ENCODE data around the gene HYPK.

The HYPK gene

GRCh38 chr15:43800286-43801141 is at the start of gene HYPK:
Gene HYPK (plus strand): TSS chr15:43800599. CDS start chr15:43800623, 24 bp downstream.
- FAIRE-seq: peak; percentile 3

GRCh38 chr15:43751885-43752284 is 48.5 kb upstream of the HYPK start:
- FAIRE-seq: no peak

DNA sequence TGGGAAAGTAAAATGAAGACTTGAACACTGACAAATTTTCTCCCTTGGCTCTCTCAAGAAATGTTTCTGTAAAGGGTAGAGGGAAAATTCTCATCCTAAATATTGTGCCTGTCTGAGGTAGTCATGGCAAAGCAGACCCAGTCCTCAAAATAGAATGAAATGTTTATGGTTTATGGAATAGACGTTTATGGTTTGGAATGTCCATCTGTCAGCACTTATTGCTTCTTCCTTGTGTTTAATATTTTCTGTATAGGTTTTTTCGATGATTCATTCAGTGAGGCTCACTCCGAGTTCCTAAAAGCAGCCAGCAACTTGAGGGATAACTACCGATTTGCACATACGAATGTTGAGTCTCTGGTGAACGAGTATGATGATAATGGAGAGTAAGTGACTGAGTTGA is 37.6 kb upstream of the HYPK start:
- no peak for FAIRE-seq

GRCh38 chr15:43763819-43764446 is 36.5 kb upstream of the HYPK start:
- no peak for FAIRE-seq

GRCh38 chr15:43769584-43770228 is 30.7 kb upstream of the HYPK start:
- FAIRE-seq: peak; percentile 77

DNA sequence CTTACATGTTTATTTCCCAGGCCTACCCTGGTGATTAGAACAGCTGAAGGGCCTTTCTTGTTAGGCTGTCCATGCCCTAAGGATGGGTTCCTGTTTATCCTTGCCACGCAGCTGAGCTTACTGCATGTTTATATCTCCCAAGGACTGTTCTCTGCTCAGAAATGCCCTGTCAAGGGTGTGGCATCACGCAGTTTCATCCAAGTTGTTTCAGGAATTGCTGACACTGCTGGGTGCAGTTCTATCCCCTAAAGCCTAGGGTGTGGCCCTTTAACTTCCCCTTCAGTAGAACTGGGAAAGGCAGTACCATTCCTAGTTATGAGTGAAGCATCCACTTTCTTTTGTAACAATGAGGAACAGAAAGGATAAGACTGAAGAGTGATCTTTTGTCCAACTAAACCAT is 28.6 kb upstream of the HYPK start:
- no peak for FAIRE-seq

DNA sequence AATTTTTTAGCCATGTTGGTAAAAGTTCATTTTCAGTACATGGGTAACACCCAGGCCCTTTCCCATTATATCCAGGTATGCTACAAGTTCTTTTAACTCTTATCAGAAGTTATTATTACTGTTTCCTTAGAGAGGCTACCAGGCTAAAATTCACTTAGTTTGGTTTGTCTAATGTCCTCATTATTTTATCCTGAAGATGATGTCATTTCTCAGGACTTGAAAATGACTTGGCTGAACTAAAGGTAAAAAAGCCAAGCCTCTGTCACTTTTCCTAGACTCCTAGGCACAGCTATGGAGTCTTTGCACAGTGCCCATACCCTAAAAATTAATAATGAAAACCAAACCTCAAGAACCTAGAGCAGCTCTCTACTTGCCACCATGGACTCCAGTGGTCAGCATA is 27.8 kb upstream of the HYPK start:
- FAIRE-seq: no peak

DNA sequence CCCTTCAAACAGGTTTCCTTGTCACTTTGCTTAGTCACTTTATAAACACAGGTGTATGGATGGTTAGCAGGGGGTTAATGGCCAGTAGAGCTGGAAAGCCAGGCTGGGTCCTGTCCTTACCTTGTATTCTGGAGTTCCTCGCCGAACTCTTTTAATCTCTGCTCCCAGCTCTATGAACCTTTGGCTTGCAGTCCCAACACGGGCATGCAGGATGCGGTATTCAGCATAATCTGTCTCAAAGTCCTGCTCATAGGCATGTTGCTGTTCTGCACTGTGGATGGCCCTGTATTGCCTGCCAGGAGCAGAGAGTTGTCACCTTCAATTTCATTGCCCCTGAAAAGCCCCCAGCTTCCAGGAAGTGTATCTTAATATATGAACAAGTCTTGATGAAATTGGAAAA is 26.3 kb upstream of the HYPK start:
- FAIRE-seq: no peak

DNA sequence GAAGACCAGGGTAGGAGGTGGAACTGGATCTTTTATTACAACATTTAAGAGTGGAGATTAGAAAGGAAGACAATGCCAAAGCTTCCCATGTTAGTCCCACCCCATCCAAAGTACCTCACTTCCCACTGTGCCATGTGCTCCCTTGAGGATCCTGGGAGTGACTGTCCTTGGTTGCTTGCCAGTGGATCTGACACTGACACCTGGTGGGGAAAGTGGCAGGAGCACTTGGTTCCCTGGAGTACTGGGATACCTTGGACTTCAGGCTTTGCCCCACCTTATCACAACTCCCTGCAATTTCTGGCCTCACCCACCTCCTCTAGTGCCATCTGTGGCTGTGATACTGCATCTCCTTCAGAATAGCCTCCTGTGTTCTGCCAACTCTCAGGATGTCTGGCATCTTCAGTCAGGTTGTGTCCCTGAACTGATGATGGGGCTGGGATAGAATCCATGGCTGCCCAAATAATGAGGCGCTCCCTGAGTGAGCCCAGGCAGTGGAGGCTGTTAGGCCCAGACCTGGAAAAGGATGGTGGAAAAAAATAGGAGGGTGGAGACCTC is 24.9 kb upstream of the HYPK start:
- no peak for FAIRE-seq

- no peak for FAIRE-seq
Measured at GRCh38 chr15:43776101-43776717, 24.2 kb upstream of the HYPK start.

DNA sequence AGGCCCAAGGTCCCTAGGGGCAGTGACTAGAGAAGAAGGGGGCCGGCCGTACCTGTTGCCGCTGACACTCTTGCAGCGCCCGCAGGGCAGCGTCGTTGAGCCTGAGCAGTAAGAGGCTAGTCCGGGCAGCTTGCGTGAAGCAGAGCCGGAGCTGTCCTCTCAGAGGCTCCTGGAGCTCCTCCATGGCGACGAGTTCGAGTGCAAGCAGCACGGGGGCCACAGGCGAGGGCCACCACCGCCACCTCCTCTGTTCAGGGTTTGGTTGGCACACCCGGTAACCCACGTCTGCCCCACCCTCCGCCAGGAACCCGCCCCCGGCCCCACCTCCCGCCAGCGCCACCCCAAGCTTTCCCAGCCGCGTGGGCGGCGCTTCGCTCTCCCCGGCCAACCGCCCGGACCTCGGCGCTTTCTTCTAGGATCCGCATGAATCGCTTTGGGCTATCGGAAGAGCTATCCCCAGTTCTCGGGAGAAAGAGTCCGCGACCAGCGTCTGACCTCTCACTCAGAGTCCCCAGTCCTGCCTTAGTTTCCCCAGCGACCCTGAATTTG is 23.6 kb upstream of the HYPK start, which contains the start of gene ELL3:
ELL3 (minus strand) TSS at position 249 of the 549 bp plus-strand sequence; CDS start at position 184, 65 bp downstream.
- FAIRE-seq: no peak

DNA sequence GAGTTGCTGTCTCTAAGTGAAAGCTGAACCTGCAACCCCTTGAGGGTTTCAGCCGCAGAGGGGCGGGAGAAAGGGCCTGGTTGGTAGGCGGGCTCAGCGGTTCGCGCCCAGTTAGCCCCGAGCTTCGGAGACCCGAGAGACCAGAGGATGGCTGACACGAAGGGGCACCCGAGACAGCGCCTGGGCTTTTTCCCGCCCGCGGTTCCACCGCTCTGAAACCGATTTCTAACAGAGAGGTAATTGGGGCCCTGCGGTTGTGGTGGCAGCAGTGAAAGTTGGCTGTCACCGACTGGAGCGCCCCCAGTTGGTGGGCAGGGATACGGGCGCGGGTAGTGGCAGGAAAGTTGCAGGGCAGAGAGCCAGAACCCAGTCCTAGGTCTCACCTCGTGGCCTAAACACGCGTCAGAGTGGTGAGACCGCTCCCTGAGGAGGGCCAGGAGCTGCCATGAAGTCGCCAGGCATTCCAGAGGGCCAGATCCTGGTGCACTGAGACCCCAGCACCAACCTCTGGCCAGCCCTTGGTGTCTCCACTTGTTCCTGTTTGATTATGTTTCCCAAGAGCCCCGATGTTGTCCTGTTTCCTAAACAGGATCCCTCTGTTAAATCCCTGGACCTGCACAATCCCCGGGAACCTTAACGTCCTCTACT is 23.0 kb upstream of the HYPK start:
- no peak for FAIRE-seq

GRCh38 chr15:43779016-43779415 is 21.4 kb upstream of the HYPK start:
- FAIRE-seq: no peak

DNA sequence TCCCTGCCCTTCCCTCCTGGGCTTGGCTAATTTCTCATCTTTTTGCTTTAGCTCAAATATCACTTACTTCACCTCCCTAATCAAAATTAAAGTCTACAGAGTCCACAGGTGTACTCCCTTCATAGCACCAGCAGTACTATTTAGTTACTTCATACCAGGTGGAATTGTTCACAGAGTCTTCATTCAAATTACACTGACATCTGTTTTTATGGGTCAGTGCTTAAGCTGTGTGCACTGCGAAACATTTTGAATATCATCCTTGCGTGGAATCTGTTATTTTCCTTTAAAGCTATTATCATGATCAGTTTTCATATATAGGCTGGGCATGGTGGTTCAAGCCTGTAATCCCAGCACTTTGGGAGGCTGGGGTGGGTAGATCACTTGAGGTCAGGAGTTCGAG is 11.0 kb upstream of the HYPK start:
- no peak for FAIRE-seq

DNA sequence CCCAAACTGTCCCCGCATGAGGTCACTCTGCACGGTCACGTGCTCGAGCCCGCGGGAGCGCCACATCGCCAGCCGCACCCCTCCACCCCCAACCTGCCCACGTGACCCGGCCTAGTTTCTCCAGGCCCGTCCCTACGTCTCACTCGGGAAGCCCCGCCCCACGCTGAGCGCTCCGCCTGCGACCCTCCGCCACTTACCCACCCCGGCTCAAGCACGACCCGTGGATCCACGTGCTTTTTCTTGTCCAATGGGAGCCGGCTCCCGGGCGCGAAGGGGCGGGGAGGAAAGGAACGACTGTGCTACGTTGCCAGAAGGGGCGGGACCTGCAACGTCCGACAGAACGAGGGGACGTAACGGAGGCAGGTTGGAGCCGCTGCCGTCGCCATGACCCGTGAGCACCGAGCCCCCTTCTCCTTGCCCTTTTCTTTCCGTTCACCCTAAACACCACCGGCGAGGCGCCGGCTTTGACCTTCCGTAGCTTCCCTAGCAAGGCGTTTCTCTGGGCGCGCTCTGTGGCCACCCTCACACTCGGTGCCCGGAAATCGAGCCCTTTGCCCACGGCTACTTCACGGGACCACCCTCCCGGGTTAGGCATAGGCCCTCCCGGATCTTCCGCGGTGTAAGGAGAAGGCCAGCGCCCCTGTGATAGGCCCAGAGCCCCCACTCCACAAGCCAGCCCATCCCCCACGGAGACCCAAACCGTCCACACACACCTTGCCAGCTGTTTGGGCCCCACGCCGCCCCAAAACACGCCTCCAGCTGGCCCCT is 8.2 kb upstream of the HYPK start, which contains the start of gene SERF2:
SERF2 (plus strand) TSS at position 328 of the 768 bp plus-strand sequence; CDS start at position 385, 57 bp downstream.
- FAIRE-seq: peak; percentile 96

DNA sequence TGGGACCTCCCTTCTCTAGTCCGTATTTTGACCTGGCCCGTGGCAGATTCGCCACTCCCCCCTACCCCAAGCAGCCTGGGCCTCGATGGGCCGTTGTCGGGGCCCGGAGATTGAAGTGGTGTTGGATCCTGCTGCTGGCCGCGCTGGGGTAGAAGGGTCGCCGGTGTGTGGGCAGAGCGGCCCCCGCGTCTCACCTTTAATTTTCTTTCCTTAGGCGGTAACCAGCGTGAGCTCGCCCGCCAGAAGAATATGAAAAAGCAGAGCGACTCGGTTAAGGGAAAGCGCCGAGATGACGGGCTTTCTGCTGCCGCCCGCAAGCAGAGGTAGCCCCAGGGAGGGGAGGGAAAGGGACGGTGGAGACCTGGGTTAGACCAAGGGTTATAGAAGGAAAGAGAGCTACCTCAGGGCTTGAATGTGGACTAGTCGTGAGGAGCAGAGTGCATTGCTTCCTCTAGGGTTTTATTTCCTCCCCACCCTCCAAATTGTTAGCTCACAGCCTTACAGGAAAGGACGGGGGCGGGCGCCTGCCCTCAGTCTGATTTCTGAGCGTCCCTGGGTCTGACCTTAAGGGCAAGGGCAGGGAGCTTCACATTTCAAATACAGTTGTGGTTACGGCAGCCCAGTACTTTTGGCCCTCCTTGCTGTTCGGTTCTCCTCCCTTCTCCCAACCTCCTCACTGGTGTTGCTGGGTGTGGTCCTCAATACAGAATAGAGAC is 7.5 kb upstream of the HYPK start:
- FAIRE-seq: no peak

GRCh38 chr15:43793647-43794046 is 6.8 kb upstream of the HYPK start:
- FAIRE-seq: no peak

DNA sequence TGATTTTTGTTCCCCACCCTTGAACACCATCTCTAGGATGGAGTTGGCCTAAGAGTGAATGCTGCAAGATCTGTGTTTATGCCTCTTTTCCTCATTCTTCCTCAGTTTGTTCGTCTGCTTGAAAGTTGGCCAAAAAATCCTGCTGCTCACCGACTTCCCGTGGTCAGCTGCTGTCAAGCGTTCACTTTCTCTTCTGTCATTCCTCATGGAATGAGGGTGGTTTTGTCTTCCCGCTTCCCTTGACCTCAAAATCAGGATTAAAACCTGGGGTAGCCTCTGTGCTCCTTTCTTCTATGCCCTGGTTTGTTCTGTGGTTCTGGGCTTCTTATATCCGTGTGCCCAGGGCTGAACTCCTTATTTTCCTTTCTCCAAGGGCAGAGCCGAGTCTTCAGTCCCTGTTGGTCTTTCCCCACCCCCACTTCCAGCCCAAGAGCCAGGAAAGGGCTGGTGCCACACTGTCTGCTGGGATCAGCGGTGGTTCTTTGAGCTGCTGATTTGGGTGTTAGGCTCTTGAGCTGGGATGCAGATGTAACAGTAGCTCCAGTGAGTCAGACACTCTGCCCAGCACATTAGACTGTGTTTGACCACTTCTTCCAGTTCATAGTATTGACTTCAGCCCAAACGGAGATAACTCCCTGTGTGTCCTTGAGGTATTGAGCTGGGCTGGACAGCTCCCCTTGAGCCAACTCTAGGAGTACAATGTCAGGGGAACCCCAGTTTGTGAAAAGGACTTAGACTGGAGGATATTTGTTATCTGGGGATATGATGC is 5.9 kb upstream of the HYPK start:
- no peak for FAIRE-seq

DNA sequence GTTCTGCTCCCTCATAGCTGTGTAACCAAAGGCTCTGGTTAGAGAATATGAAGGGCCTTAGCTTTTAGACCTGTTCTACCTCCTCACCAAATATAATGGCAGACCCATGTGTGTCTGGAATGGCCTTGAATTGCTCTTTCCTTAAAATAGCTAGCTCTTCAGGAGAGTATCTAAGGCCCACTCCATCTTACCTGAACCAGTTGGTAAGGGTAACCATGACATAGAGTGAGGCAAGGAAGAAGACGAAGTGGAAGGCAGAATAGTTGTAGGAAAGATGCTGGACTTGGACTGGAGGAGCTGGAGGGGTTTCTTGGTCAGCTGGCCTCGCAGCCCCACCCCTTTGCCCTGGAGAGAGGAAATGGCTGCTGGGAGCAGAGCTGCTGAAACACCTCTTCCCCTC is 5.2 kb upstream of the HYPK start:
- no peak for FAIRE-seq

- no peak for FAIRE-seq
Measured at GRCh38 chr15:43795997-43796396, 4.4 kb upstream of the HYPK start.

All from A204.1 (cell line).